Measurements from ENCODE around the gene RUNX2.

Gene RUNX2

DNA sequence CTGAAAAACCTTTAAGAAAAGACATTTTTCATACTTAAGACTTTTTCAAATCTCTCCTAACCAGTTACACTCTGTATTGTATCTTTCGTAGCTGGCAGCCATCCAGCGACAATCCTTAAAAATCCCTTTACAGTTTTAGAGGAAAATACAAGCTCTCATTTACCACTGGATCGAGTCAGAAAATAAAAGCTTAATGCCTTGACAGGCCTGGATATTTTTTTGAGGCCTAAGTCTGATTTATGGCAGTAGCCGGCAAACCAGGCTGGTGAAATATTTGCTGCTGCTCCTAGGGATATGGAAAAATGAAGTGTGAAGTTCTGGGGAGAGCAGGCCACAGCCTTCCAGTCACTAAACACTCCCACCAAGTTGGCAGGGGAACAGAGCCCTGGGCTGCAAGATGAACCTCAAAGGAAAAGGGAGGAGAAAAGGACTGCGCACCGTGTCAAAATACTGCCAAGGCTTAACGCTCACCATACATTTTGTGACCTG is 262.6 kb downstream of the RUNX2 start:
- TF ChIP-seq ZFX (IDR thresholded peaks at IDR 0.05) = no peak
- TF ChIP-seq, protein P1, sequence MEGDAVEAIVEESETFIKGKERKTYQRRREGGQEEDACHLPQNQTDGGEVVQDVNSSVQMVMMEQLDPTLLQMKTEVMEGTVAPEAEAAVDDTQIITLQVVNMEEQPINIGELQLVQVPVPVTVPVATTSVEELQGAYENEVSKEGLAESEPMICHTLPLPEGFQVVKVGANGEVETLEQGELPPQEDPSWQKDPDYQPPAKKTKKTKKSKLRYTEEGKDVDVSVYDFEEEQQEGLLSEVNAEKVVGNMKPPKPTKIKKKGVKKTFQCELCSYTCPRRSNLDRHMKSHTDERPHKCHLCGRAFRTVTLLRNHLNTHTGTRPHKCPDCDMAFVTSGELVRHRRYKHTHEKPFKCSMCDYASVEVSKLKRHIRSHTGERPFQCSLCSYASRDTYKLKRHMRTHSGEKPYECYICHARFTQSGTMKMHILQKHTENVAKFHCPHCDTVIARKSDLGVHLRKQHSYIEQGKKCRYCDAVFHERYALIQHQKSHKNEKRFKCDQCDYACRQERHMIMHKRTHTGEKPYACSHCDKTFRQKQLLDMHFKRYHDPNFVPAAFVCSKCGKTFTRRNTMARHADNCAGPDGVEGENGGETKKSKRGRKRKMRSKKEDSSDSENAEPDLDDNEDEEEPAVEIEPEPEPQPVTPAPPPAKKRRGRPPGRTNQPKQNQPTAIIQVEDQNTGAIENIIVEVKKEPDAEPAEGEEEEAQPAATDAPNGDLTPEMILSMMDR (conservative IDR thresholded peaks at IDR 0.05) = no peak

DNA sequence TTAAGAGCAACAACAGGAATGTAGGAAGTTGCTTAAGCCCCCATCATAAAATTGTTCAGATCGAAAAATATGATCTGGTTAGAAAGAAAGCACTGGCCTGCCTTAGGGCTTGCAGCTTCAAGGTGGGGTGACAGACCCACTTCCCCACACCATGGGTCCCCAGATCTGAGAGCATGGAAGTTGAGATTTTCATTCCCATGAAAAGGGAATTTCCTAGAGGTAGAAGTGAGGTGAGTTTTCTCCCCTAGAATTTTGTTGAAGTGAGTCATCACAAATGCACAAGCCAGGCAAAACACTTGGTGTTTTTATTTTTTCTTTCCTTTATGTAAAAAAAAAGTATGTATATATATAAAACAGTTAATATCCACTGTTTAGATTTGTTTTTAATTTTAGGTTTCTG is 263.2 kb downstream of the RUNX2 start:
- no peak for TF ChIP-seq ZFX (IDR thresholded peaks at IDR 0.05)
- TF ChIP-seq, protein P1 (conservative IDR thresholded peaks at IDR 0.05) = no peak
- no peak overlapping the region for H3K27ac ChIP-seq

More for the DNA sequence above, 262.6 kb downstream of the RUNX2 start:
- no peak overlapping the region for H3K27ac ChIP-seq

DNA sequence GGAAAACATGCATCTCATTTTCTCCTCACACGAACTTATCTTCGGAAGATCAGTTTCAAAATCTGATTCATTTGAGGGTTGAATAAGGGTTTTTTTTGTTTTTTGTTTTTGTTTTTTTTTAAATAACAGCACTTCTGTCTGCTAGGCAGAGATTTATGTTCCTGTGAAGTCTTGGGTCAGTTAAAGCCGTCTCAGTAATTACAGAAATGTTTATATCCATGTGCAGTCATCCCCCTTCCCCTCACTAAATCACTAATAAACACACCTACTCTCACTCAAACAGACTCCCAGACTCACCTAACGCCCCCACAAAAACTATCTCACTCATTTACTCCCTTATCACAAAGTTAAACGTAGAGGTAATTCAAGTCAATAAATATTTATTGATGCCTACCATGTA is 263.8 kb downstream of the RUNX2 start:
- TF ChIP-seq ZFX (IDR thresholded peaks at IDR 0.05) = no peak
- TF ChIP-seq, protein P1 (conservative IDR thresholded peaks at IDR 0.05) = no peak
- H3K27ac ChIP-seq = no peak overlapping the region

DNA sequence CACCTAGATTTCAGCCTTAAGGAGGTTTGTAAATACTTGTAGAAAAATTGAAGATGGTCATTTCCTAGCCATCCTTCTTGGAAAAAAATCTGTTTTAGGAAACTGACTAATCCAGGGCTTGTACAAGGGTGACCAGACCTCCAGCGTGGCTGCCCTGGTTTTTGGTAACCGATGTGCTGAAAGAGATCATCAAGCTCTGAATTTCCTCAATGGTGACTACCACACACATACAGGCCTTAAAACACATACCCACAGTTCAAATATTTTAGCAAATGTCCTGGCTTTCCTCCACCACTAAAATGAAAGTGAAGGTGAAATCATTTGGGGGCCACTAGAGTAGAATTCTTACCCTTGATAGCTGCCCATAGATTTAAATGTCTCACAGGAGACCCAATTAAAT is 264.9 kb downstream of the RUNX2 start:
- no peak overlapping the region for H3K27ac ChIP-seq
- TF ChIP-seq, protein P1 (conservative IDR thresholded peaks at IDR 0.05) = no peak
- TF ChIP-seq ZFX (IDR thresholded peaks at IDR 0.05) = no peak

DNA sequence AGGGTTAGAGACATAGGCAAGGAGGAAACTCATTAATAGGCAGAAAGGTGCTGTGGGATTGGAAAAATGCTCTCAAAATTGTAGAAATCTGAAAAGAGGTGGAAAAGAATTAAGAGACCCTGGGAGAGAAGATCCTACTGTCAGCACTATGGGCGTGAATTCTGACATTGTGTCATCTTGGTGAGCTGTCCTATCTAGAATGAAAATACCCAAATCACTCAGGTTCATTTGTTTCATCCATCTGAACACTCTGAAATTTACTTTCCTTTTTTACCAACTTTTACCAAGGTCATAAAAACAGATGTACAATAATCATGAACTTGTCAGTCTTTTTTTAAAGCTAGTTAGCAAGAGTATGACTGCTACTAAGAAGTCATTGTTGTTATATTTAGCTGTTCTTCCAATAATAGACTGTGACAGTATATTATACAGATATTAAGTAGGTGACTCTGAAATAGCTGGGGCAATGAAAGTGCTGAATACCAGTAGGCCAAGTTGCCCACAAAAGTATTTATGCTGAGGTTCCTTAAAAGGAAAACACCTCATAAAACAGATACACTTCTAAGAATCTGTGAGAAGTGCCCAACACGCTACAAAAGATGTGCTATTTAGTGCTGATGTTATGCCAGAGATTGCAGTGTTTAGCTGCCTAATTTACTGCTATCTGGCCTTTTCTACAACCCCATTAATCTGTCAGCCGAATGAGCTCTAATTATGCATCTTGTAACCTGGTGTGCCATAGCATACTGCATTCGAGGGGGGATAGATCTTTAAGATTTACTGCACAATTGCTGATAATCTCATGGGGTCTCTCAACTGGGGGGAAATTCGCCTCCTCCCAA is 267.1 kb downstream of the RUNX2 start:
- no peak overlapping the region for H3K27ac ChIP-seq
- TF ChIP-seq, protein P1 (conservative IDR thresholded peaks at IDR 0.05) = no peak
- no peak for TF ChIP-seq ZFX (IDR thresholded peaks at IDR 0.05)

DNA sequence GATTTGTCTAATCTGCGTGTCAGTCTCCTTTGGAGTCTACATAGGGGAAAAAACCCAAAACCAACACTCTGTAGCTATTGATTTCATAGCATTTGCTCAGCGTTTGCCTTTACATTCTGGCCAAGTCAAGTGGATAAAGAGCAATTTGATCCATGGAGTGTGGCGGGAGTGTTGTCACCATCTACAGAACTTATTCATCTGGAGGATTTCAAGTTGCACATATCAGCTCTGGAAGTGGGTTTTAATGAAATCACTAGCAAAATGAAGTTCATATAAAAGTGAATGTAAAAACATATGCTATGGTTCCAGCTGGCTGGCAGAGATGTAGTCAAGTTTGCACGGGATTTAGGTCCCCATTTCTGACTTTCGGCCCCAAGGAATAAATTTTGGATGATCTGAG is 269.3 kb downstream of the RUNX2 start:
- TF ChIP-seq, protein P1 (conservative IDR thresholded peaks at IDR 0.05) = no peak
- no peak for TF ChIP-seq ZFX (IDR thresholded peaks at IDR 0.05)
- no peak overlapping the region for H3K27ac ChIP-seq

DNA sequence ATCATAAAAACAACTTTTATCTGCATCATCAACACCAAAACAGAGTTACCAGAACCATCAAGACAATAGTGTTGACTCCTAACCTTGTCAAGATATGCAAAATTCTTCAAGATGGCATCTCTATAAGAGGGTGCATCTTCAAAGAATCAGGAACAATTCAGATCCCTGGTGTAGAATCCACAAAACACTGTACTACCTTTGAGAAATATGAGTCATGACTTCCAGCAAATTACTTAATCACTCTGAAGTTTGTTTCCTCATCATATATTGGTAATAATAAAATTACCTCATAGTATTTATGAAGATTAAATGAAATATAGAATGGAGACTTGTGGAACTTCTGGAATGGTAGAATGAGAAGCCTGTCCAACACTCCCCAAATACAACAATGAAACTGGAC is 270.9 kb downstream of the RUNX2 start:
- TF ChIP-seq, protein P1 (conservative IDR thresholded peaks at IDR 0.05) = no peak
- TF ChIP-seq ZFX (IDR thresholded peaks at IDR 0.05) = no peak
- H3K27ac ChIP-seq = no peak overlapping the region

Measured in C4-2B (cell line).